Colonic mucosa (tissue), 4 donors: Measurements from ENCODE around the gene CDH11. TPM values are rescaled to one million over a fixed set of nuclear protein-coding genes. Genes with fewer than 3 reads are reported as not detected.

ENCODE experiments used
- DNase-seq: peaks from one replicate; pipeline ENCODE4 v3.0.0-alpha.2; 2020
- H3K27ac ChIP-seq: fragments of 200-600 bp; one replicate; pipeline ENCODE4 v1.8.0; 2021
- H3K27me3 ChIP-seq: fragments of 200-600 bp; one replicate; pipeline ENCODE4 v1.8.0; 2021
- H3K36me3 ChIP-seq: fragments of 200-600 bp; one replicate; pipeline ENCODE4 v1.8.0; 2021
- H3K4me1 ChIP-seq: fragments of 200-600 bp; one replicate; pipeline ENCODE4 v1.8.0; 2021; ENCODE audit warnings: mild to moderate bottlenecking
- H3K4me3 ChIP-seq: fragments of 200-600 bp; one replicate; pipeline ENCODE4 v1.8.0; 2021
- H3K9ac ChIP-seq, 2 donors: one replicate each; pipeline ENCODE4 v1.7.0; 2013; ENCODE audit warnings: control low read depth in 2 of 2, low read depth in 2 of 2, low read length in 2 of 2
- H3K9me3 ChIP-seq: fragments of 200-600 bp; one replicate; pipeline ENCODE4 v1.8.0; 2021
- CTCF ChIP-seq: fragments of 200-600 bp; IDR thresholded peaks from one replicate; pipeline ENCODE4 v1.8.0; 2022; ENCODE audit warnings: antibody characterized with exemption, mild to moderate bottlenecking
- intact Hi-C: fragments of 100-400 bp; cut with DNase I; formaldehyde crosslinking; loops from one replicate; pipeline ENCODE4 v1.14.1; 2022
- total RNA-seq, 2 donors: library from RNA; stranded (reverse); fragmentation: NEBNext Ultra II Directional in 1 of 2; extraction: Animal tissue kit (Norgen Biotek cat#: 25700) in 1 of 2; gene quantifications; one replicate each; pipeline ENCODE4 v1.2.1, GENCODE V29; 2021
- donor health status: healthy.
- donor health status: DM: no; HTN: no; CAD: no.
- donor health status: DM: no; HTN: no; CAD: no.

CDH11 gene
- total RNA-seq, 2 donors from 2014 or later: 10.2 to 17.1 TPM

- no peak for TF ChIP-seq CTCF
- H3K4me1 ChIP-seq: no peaks in the 10 kb centered on the region
- no peaks in the 10 kb centered on the region for H3K27me3 ChIP-seq
- no peaks in the 10 kb centered on the region for H3K36me3 ChIP-seq
- no peak overlapping the region for H3K27ac ChIP-seq
- intact Hi-C loops: no loop called here
- no peaks in the 10 kb centered on the region for H3K9me3 ChIP-seq
- no peak overlapping the region for H3K4me3 ChIP-seq
- DNase-seq: no peak
- no peak overlapping the region for H3K9ac ChIP-seq
Measured at GRCh38 chr16:64924086-64924485, 197.8 kb downstream of the CDH11 start.

- intact Hi-C loops: no loop called here
- no peak overlapping the region for H3K9ac ChIP-seq
- H3K27me3 ChIP-seq: no peaks in the 10 kb centered on the region
- H3K4me1 ChIP-seq: no peaks in the 10 kb centered on the region
- H3K36me3 ChIP-seq: no peaks in the 10 kb centered on the region
- TF ChIP-seq CTCF: no peak
- no peak overlapping the region for H3K27ac ChIP-seq
- DNase-seq: no peak
- H3K9me3 ChIP-seq: no peaks in the 10 kb centered on the region
- H3K4me3 ChIP-seq: no peak overlapping the region
Measured at GRCh38 chr16:64919929-64920607, 201.8 kb downstream of the CDH11 start.

- H3K27me3 ChIP-seq: no peaks in the 10 kb centered on the region
Measured at GRCh38 chr16:64919141-64919540, 202.7 kb downstream of the CDH11 start.

GRCh38 chr16:64916051-64916450, 205.8 kb downstream of the CDH11 start:
- Histone ChIP-seq H3K9ac (no peak overlapping the region), H3K4me1 (no peaks in the 10 kb centered on the region), H3K9me3 (no peaks in the 10 kb centered on the region), H3K27me3 (no peaks in the 10 kb centered on the region), H3K36me3 (no peaks in the 10 kb centered on the region), H3K4me3 (no peak overlapping the region), H3K27ac (no peak overlapping the region)
- intact Hi-C loops: no loop called here
- no peak for DNase-seq
- TF ChIP-seq CTCF: no peak

More at GRCh38 chr16:64919141-64919540, 202.7 kb downstream of the CDH11 start:
- intact Hi-C loops: no loop called here
- H3K4me1 ChIP-seq: no peaks in the 10 kb centered on the region
- no peak overlapping the region for H3K9ac ChIP-seq
- H3K4me3 ChIP-seq: no peak overlapping the region
- no peak for DNase-seq
- H3K9me3 ChIP-seq: no peaks in the 10 kb centered on the region
- no peaks in the 10 kb centered on the region for H3K36me3 ChIP-seq
- TF ChIP-seq CTCF: no peak
- H3K27ac ChIP-seq: no peak overlapping the region

- H3K9ac ChIP-seq: no peak overlapping the region
- DNase-seq: peak; percentile 18
- no peak overlapping the region for H3K27ac ChIP-seq
- intact Hi-C loops: no loop called here
- no peak for TF ChIP-seq CTCF
- H3K4me3 ChIP-seq: no peak overlapping the region
- H3K4me1 ChIP-seq: no peaks in the 10 kb centered on the region
- H3K27me3 ChIP-seq: no peaks in the 10 kb centered on the region
- H3K9me3 ChIP-seq: no peaks in the 10 kb centered on the region
- H3K36me3 ChIP-seq: no peaks in the 10 kb centered on the region
Measured at GRCh38 chr16:64910356-64910755, 211.5 kb downstream of the CDH11 start.
